ENCODE data around the gene LRTM1. TPM values are rescaled to one million over a fixed set of nuclear protein-coding genes. Genes with fewer than 3 reads are reported as not detected.

Gene LRTM1
- total RNA-seq, 4 donors from 2014 or later, result not detected

GRCh38 chr3:54909191-54909590 lies 18.7 kb downstream of the LRTM1 start:
- Histone ChIP-seq H3K36me3 (no peaks in the 10 kb centered on the region), H3K4me1 (peaks cover 0 to 5% (median 0%) of the 10 kb centered on the region in 3 donors), H3K4me3 (no peak overlapping the region), H3K9me3 (peaks cover 0 to 11% (median 0%) of the 10 kb centered on the region in 3 donors), H3K27ac (no peak overlapping the region), H3K27me3 (no peaks in the 10 kb centered on the region)
- intact Hi-C loops (cut with DNase I), result no loop called here
- DNase-seq, result no peak
- TF ChIP-seq POLR2A (IDR thresholded peaks at IDR 0.05), result no peak
- no peak for TF ChIP-seq CTCF (IDR thresholded peaks at IDR 0.05)
- 42 to 43% methylated on average over 2 of the region's 2 CpGs for WGBS, 2 donors

- intact Hi-C loops (cut with DNase I), result no loop called here
- no peak overlapping the region for H3K4me3 ChIP-seq
- peaks cover 0 to 11% (median 0%) of the 10 kb centered on the region in 3 donors for H3K4me1 ChIP-seq
- H3K9me3 ChIP-seq, result peaks cover 0 to 4% (median 0%) of the 10 kb centered on the region in 3 donors
- TF ChIP-seq POLR2A (IDR thresholded peaks at IDR 0.05) (no peak), CTCF (IDR thresholded peaks at IDR 0.05) (no peak)
- 100% methylated on average over 2 of the region's 2 CpGs for WGBS, 2 donors
- no peak overlapping the region for H3K27ac ChIP-seq
- H3K36me3 ChIP-seq, result no peaks in the 10 kb centered on the region
- DNase-seq, result no peak
- H3K27me3 ChIP-seq, result no peaks in the 10 kb centered on the region
Observed at GRCh38 chr3:54906763-54907162, 21.1 kb downstream of the LRTM1 start.

GRCh38 chr3:54905920-54906319 lies 21.9 kb downstream of the LRTM1 start:
- 89 to 93% methylated on average over 3 of the region's 3 CpGs for WGBS, 2 donors
- intact Hi-C loops (cut with DNase I), result no loop called here

GRCh38 chr3:54905261-54905888 lies 22.5 kb downstream of the LRTM1 start:
- Histone ChIP-seq H3K9me3 (no peaks in the 10 kb centered on the region), H3K27me3 (no peaks in the 10 kb centered on the region), H3K27ac (no peak overlapping the region), H3K36me3 (peaks cover 0 to under 1% (median 0%) of the 10 kb centered on the region in 3 donors), H3K4me1 (peaks cover 0 to 11% (median 0%) of the 10 kb centered on the region in 3 donors), H3K4me3 (no peak overlapping the region)
- no peak for DNase-seq
- intact Hi-C loops (cut with DNase I), result no loop called here
- TF ChIP-seq POLR2A (IDR thresholded peaks at IDR 0.05) (no peak), CTCF (IDR thresholded peaks at IDR 0.05) (no peak)
- 42 to 82% methylated on average over 2 of the region's 2 CpGs for WGBS, 2 donors

More at GRCh38 chr3:54905920-54906319, 21.9 kb downstream of the LRTM1 start:
- H3K9me3 ChIP-seq, result no peaks in the 10 kb centered on the region
- H3K4me3 ChIP-seq, result no peak overlapping the region
- peaks cover 0 to 11% (median 0%) of the 10 kb centered on the region in 3 donors for H3K4me1 ChIP-seq
- no peaks in the 10 kb centered on the region for H3K36me3 ChIP-seq
- no peak for TF ChIP-seq POLR2A (IDR thresholded peaks at IDR 0.05)
- TF ChIP-seq CTCF (IDR thresholded peaks at IDR 0.05), result no peak
- H3K27ac ChIP-seq, result no peak overlapping the region
- DNase-seq, result no peak
- no peaks in the 10 kb centered on the region for H3K27me3 ChIP-seq

GRCh38 chr3:54901906-54902685 lies 25.8 kb downstream of the LRTM1 start:
- no peaks in the 10 kb centered on the region for H3K9me3 ChIP-seq
- H3K36me3 ChIP-seq, result peaks cover 0 to 9% (median 0%) of the 10 kb centered on the region in 3 donors
- intact Hi-C loops (cut with DNase I), result no loop called here
- H3K27ac ChIP-seq, result peak overlapping the region in 3 of 4 donors; percentile 28 to 55 (median 43)
- no peak for DNase-seq
- no peak for TF ChIP-seq POLR2A (IDR thresholded peaks at IDR 0.05)
- TF ChIP-seq CTCF (IDR thresholded peaks at IDR 0.05), result no peak
- H3K4me1 ChIP-seq, result peaks cover 0 to 6% (median 0%) of the 10 kb centered on the region in 3 donors
- H3K4me3 ChIP-seq, result no peak overlapping the region
- no peaks in the 10 kb centered on the region for H3K27me3 ChIP-seq
- 67 to 68% methylated on average over 4 of the region's 4 CpGs for WGBS, 2 donors
